HepG2 (cell line): ENCODE results near the gene CAPN13. TPM values are rescaled to one million over a fixed set of nuclear protein-coding genes. Genes with fewer than 3 reads are reported as not detected.

ENCODE experiments used
- ATAC-seq: fragments of 200-7000 bp; cut with Tn5 transposase; 3 replicates; pipeline ENCODE4 v1.9.1; 2020; ENCODE audit warnings: mild to moderate bottlenecking, moderate library complexity
- BruUV-seq: library from RNA; stranded (reverse); fragments of 400-500 nt; replicated peaks from 2 replicates; lab custom pipeline; 2021; lab: Mats Ljungman, UMichigan
- CTCF ChIA-PET: fragments of 300-600 bp; formaldehyde crosslinking; extraction: SDS; loops from one replicate; lab custom pipeline; 2021; ENCODE audit warnings: low total read pairs, inconsistent platforms, low intra/inter-chr PET ratio; lab: Yijun Ruan, JAX
- POLR2A ChIA-PET: fragments of 350-600 bp; sonication (Branson Sonifier 250); formaldehyde crosslinking; loops from one replicate; lab custom pipeline; 2020; ENCODE audit warnings: antibody characterized with exemption, inconsistent platforms; lab: Yijun Ruan, JAX
- DNase-seq: peaks from one replicate; pipeline ENCODE4 v3.0.0-alpha.2; 2015; ENCODE audit warnings: low spot score
- FAIRE-seq: peaks from 3 replicates; lab custom pipeline; 2011; peaks lifted over from hg19 to GRCh38; lab: Jason Lieb, UNC
- H2AFZ ChIP-seq: one replicate; pipeline ENCODE4 v1.6.1; 2011; ENCODE audit warnings: low read length, inconsistent platforms
- H3K27ac ChIP-seq: fragments of 300-600 bp; 3 replicates; pipeline ENCODE4 v1.8.0; 2011; ENCODE audit warnings: mixed run types, mild to moderate bottlenecking, mixed read lengths, low read length, inconsistent platforms; ENCODE audit not compliant: insufficient read depth; ENCODE audit errors: extremely low read length
- H3K27me3 ChIP-seq, 2 experiments: fragments of 200-600 bp in 1 of 2; 2 replicates in 1 of 2; 3 replicates in 1 of 2; pipeline versions ENCODE4 v1.6.0 to v1.8.0; 2011; ENCODE audit warnings: low read length in 2 of 2, mild to moderate bottlenecking in 2 of 2, moderate library complexity in 2 of 2, inconsistent platforms in 1 of 2; ENCODE audit not compliant: insufficient read depth in 2 of 2, control insufficient read depth in 1 of 2
- H3K36me3 ChIP-seq, 2 experiments: fragments of 200-600 bp in 1 of 2; replicated peaks in 1 of 2; 2 replicates in 1 of 2; 3 replicates in 1 of 2; pipeline versions ENCODE4 v1.5.1 to v1.8.0; 2011; ENCODE audit warnings: low read length in 2 of 2, inconsistent platforms in 1 of 2; ENCODE audit not compliant: insufficient read depth in 2 of 2, control insufficient read depth in 1 of 2
- H3K4me1 ChIP-seq: 2 replicates; pipeline ENCODE4 v1.5.1; 2012; ENCODE audit warnings: low read length, inconsistent platforms; ENCODE audit not compliant: insufficient read depth
- H3K4me2 ChIP-seq: 2 replicates; pipeline ENCODE4 v1.6.0; 2011; ENCODE audit warnings: low read depth, low read length, inconsistent platforms
- H3K4me3 ChIP-seq, 3 experiments: fragments of 200-600 bp in 1 of 3; sonication (generic), shearing (Covaris generic) in 1 of 3; replicated peaks in 1 of 3; 2 replicates each; pipeline ENCODE4 v1.5.1; 2011 to 2016; ENCODE audit warnings: low read length in 3 of 3, inconsistent platforms in 2 of 3, low read depth in 2 of 3, mild to moderate bottlenecking in 2 of 3, control low read depth in 1 of 3, mixed read lengths in 1 of 3; ENCODE audit not compliant: insufficient read depth in 1 of 3
- H3K79me2 ChIP-seq: one replicate; pipeline ENCODE4 v1.6.1; 2011; ENCODE audit warnings: low read length, inconsistent platforms; ENCODE audit not compliant: insufficient read depth
- H3K9ac ChIP-seq: 2 replicates; pipeline ENCODE4 v1.6.0; 2011; ENCODE audit warnings: mild to moderate bottlenecking, low read depth, low read length, inconsistent platforms; ENCODE audit not compliant: insufficient read depth
- H3K9me3 ChIP-seq: 2 replicates; pipeline ENCODE4 v1.5.1; 2012; ENCODE audit warnings: mild to moderate bottlenecking, low read length
- H4K20me1 ChIP-seq: 2 replicates; pipeline ENCODE4 v1.6.0; 2011; ENCODE audit warnings: inconsistent platforms, mild to moderate bottlenecking, low read length, moderate library complexity; ENCODE audit not compliant: insufficient read depth
- CBX5 ChIP-seq: sonication (generic); formaldehyde crosslinking; IDR thresholded peaks from 2 replicates; pipeline ENCODE4 v1.4.0; 2020; ENCODE audit warnings: missing genetic modification reagents, borderline replicate concordance
- CEBPB ChIP-seq: IDR thresholded peaks from 2 replicates; pipeline ENCODE4 v1.6.1; 2011; ENCODE audit warnings: low read depth, low read length, improper control_type of control experiment, borderline replicate concordance
- MBNL3 ChIP-seq: fragments of 250-450 bp; sonication (Bioruptor Pico); conservative IDR thresholded peaks from 2 replicates; pipeline ENCODE4 v1.8.0; 2022; ENCODE audit warnings: mild to moderate bottlenecking, inconsistent platforms
- MIER3 ChIP-seq: IDR thresholded peaks from 2 replicates; pipeline ENCODE4 v1.6.1; 2016; ENCODE audit warnings: missing compliant biosample characterization, borderline replicate concordance
- PHB2 ChIP-seq: fragments of 450-650 bp; IDR thresholded peaks from 2 replicates; pipeline ENCODE4 v1.6.1; 2018; ENCODE audit not compliant: partially characterized antibody
- SYNCRIP ChIP-seq: fragments of 200-400 bp; formaldehyde crosslinking; IDR thresholded peaks from 2 replicates; pipeline ENCODE4 v1.6.1; 2018; ENCODE audit warnings: mild to moderate bottlenecking, low read depth, low read length; ENCODE audit not compliant: insufficient read depth
- ZNF264 ChIP-seq: sonication (generic); formaldehyde crosslinking; IDR thresholded peaks from 2 replicates; pipeline ENCODE4 v1.4.0; 2020; ENCODE audit warnings: missing genetic modification reagents
- ZNF333 ChIP-seq: sonication (generic); formaldehyde crosslinking; IDR thresholded peaks from 2 replicates; pipeline ENCODE4 v1.4.0; 2020; ENCODE audit warnings: mild to moderate bottlenecking, missing genetic modification reagents, borderline replicate concordance
- ZNF468 ChIP-seq: sonication (generic); formaldehyde crosslinking; IDR thresholded peaks from 2 replicates; pipeline ENCODE4 v1.8.0; 2022; ENCODE audit warnings: mild to moderate bottlenecking, moderate library complexity, missing genetic modification reagents
- ZSCAN29 ChIP-seq: sonication (generic); formaldehyde crosslinking; conservative IDR thresholded peaks from 2 replicates; pipeline ENCODE4 v1.4.0; 2020; ENCODE audit warnings: mild to moderate bottlenecking, missing genetic modification reagents
- WGBS: methylation state at CpG from one replicate; pipeline ENCODE4 v1.1.6; 2017; ENCODE audit warnings: low lambda C conversion rate; 5-methylcytosine and 5-hydroxymethylcytosine counted together
- in situ Hi-C: cut with HindIII; loops from 2 replicates; pipeline ENCODE4 v1.10.0; 2017; ENCODE audit warnings: low pct_unique_long_range_greater_than_20kb; ENCODE audit not compliant: extremely low pct_ligation_motif_present
- intact Hi-C: fragments of 100-400 bp; cut with micrococcal nuclease; formaldehyde crosslinking; loops from one replicate; pipeline ENCODE4 v1.10.0; 2022; ENCODE audit not compliant: unreplicated experiment
- polyA plus RNA-seq, 8 experiments: library from polyadenylated mRNA; depleted of rRNA in 3 of 8; stranded (reverse) in 7 of 8; unstranded in 1 of 8; fragments of >200 nt; fragmentation: Illumina TruSeq in 4 of 8; extraction: Trizol in 4 of 8; gene quantifications; 2 replicates each; pipeline versions ENCODE4 v1.2.1 to v1.2.3, GENCODE V29; 2011 to 2016; ENCODE audit warnings: low read depth in 4 of 8, missing spikeins in 1 of 8, mixed read lengths in 1 of 8; ENCODE audit not compliant: insufficient read depth in 1 of 8
- total RNA-seq, 5 experiments: library from RNA; depleted of rRNA; stranded (reverse); fragments of >200 nt; fragmentation: Illumina TruSeq; extraction: Trizol; gene quantifications; 2 replicates each; pipeline ENCODE4 v1.2.3, GENCODE V29; 2016; ENCODE audit warnings: low read depth in 1 of 5
- TF ChIP-seq, protein P1 (sequence below): sonication (generic); formaldehyde crosslinking; conservative IDR thresholded peaks from 2 replicates; pipeline ENCODE4 v1.8.0; 2022; ENCODE audit warnings: low read depth, missing genetic modification reagents

Gene CAPN13
- total and polyA plus RNA-seq, 2 of the 13 experiments (the other 11 are each of a cell fraction or from before 2014, with no cell fraction given): not detected

DNA sequence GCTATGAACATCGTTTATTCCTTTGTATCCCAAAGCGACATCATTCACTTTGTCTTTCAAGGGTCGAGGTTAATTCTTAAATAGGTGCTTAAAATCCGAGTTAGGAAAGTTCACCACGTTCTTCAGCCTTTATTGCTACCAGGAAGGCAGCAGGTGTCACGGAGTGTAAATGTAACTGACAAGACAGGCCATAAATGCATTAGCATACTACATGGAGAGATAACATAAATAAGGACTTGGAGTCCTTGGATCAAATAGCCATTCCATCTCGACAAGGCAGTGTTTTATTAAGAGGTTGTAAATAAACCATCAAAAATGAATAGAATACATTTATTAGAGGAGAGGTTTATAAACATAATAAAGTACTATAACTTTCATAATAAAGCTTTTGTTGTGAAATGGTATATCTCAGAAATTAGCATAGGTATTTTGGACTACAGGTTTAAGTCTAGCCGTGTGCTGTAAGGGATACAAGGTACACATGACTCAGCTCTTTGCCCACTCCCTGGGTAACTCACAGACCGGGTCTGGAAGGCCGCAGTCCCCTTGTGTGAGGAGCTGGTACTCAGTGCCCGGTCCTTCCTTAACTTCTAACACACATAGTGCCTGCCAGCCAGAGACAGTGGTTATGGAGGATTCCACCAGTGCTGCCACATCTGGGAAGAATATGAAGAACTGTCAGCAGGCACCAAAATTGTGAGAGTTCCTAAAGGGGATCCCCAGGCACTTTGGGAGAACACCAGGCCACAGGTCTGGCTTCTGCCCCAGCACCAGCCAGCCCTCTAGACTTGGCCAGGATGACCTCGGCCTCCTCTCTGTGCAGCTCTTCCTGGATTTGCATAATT lies 29.4 kb downstream of the CAPN13 start:
- 13% methylated on average over 12 of the region's 12 CpGs for WGBS
- ATAC-seq (no peak; the same call in 2 of the 3 replicates), FAIRE-seq (no peak), DNase-seq (no peak)
- in situ Hi-C loops (no loop called here), intact Hi-C loops (no loop called here)
- ChIA-PET POLR2A (no interaction called here), CTCF (no interaction called here)
- no peak for TF ChIP-seq MIER3 (CRISPR knock-in tag)
- no peak for TF ChIP-seq MBNL3
- no peak for TF ChIP-seq SYNCRIP
- TF ChIP-seq ZNF264 (CRISPR knock-in tag): no peak
- TF ChIP-seq, protein P1, sequence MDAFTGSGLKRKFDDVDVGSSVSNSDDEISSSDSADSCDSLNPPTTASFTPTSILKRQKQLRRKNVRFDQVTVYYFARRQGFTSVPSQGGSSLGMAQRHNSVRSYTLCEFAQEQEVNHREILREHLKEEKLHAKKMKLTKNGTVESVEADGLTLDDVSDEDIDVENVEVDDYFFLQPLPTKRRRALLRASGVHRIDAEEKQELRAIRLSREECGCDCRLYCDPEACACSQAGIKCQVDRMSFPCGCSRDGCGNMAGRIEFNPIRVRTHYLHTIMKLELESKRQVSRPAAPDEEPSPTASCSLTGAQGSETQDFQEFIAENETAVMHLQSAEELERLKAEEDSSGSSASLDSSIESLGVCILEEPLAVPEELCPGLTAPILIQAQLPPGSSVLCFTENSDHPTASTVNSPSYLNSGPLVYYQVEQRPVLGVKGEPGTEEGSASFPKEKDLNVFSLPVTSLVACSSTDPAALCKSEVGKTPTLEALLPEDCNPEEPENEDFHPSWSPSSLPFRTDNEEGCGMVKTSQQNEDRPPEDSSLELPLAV (CRISPR knock-in tag): no peak
- no peak for TF ChIP-seq ZSCAN29 (CRISPR knock-in tag)
- no peak for TF ChIP-seq CBX5
- no peak for TF ChIP-seq ZNF468 (CRISPR knock-in tag)
- TF ChIP-seq ZNF333: no peak
- TF ChIP-seq PHB2: no peak
- no peak for TF ChIP-seq CEBPB
- H3K4me2 ChIP-seq: no peak overlapping the region
- BruUV-seq: no TSS peak
- H2AFZ ChIP-seq: no peak overlapping the region
- no peak overlapping the region for H3K27ac ChIP-seq
- no peaks in the 10 kb centered on the region for H3K9me3 ChIP-seq
- peaks cover 2 to 22% of the 10 kb centered on the region in 2 experiments; a peak in 2 of 5 replicates for H3K27me3 ChIP-seq
- H3K36me3 ChIP-seq: no peaks in the 10 kb centered on the region
- H4K20me1 ChIP-seq: no peaks in the 10 kb centered on the region
- no peaks in the 10 kb centered on the region for H3K79me2 ChIP-seq
- no peak overlapping the region for H3K9ac ChIP-seq
- no peak overlapping the region for H3K4me3 ChIP-seq
- no peaks in the 10 kb centered on the region for H3K4me1 ChIP-seq
